ENCODE results near the gene FAM20A.

Gene FAM20A

DNA sequence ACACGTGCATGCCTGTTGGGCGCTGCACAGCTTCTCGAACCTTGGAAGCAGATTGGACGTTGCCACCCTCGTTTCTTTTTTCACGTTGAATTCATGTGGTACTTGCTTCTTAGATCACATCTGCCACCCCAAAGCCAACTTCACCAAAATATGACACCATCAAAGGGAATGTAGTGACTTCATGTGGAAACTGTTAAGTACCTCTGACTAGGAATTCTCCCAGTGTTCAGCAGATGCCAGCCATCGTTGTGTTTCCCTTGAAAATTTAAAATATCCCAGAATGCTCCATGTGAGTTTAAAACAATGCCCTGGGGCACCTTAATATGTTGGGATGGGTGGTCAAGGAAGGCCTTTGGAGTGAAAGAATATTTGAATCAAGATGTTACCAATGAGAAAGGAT, 22.6 kb upstream of the FAM20A start:
- TF ChIP-seq, protein P1, sequence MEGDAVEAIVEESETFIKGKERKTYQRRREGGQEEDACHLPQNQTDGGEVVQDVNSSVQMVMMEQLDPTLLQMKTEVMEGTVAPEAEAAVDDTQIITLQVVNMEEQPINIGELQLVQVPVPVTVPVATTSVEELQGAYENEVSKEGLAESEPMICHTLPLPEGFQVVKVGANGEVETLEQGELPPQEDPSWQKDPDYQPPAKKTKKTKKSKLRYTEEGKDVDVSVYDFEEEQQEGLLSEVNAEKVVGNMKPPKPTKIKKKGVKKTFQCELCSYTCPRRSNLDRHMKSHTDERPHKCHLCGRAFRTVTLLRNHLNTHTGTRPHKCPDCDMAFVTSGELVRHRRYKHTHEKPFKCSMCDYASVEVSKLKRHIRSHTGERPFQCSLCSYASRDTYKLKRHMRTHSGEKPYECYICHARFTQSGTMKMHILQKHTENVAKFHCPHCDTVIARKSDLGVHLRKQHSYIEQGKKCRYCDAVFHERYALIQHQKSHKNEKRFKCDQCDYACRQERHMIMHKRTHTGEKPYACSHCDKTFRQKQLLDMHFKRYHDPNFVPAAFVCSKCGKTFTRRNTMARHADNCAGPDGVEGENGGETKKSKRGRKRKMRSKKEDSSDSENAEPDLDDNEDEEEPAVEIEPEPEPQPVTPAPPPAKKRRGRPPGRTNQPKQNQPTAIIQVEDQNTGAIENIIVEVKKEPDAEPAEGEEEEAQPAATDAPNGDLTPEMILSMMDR (IDR thresholded peaks at IDR 0.05; ENCODE audit: low read depth, low read length): no peak
- Histone ChIP-seq H3K36me3 (no peaks in the 10 kb centered on the region), H3K27me3 (peaks cover 4% of the 10 kb centered on the region; the same call in 1 of the 2 replicates), H3K4me1 (no peaks in the 10 kb centered on the region), H3K9me3 (no peaks in the 10 kb centered on the region), H3K4me3 (ENCODE audit: low read depth, low read length) (no peak overlapping the region)
- no peak for DNase-seq

DNA sequence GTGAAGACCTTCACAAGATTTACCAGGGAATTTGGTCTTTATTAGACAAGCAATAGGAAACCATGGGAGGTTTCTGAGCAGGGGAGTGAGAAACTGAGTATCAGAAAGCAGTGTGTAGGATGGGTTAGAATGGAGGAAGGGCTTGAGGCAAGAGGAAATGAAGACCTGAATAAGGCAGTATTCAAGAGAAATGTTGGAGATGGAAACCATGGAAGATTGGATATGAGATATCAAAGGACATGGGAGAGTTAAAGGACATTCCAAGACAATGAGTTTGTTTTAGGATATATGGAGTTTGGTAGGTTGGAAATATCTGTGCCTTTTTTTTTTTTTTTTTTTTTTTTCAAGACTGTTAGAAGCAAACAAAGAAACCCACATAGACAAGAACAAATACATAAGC, 21.3 kb upstream of the FAM20A start:
- Histone ChIP-seq H3K4me1 (no peaks in the 10 kb centered on the region), H3K27me3 (no peaks in the 10 kb centered on the region), H3K9me3 (no peaks in the 10 kb centered on the region), H3K4me3 (ENCODE audit: low read depth, low read length) (no peak overlapping the region), H3K36me3 (no peaks in the 10 kb centered on the region)
- DNase-seq: no peak
- TF ChIP-seq, protein P1 (IDR thresholded peaks at IDR 0.05; ENCODE audit: low read depth, low read length): no peak

DNA sequence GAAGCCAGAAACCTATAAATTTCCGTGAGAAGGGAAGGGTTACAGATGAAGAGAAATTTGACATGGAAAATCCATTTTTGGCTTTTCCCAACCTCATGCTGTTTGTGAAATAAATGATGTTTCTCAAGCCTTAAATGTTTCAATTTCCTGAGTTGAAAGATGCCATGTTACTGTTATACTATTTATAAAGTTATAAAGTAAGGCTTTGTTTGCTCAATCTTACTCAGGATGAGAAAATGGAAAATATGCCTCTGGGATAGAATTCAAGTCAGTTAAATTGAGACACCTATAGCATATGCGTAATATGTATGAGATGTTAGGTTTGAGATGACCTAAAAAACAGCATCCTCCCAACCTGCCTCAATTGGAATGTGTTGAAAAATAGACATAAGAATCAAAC, 19.9 kb upstream of the FAM20A start:
- Histone ChIP-seq H3K4me1 (no peaks in the 10 kb centered on the region), H3K36me3 (no peaks in the 10 kb centered on the region), H3K27me3 (no peaks in the 10 kb centered on the region), H3K9me3 (no peaks in the 10 kb centered on the region), H3K4me3 (ENCODE audit: low read depth, low read length) (no peak overlapping the region)
- TF ChIP-seq, protein P1 (IDR thresholded peaks at IDR 0.05; ENCODE audit: low read depth, low read length): no peak
- no peak for DNase-seq

DNA sequence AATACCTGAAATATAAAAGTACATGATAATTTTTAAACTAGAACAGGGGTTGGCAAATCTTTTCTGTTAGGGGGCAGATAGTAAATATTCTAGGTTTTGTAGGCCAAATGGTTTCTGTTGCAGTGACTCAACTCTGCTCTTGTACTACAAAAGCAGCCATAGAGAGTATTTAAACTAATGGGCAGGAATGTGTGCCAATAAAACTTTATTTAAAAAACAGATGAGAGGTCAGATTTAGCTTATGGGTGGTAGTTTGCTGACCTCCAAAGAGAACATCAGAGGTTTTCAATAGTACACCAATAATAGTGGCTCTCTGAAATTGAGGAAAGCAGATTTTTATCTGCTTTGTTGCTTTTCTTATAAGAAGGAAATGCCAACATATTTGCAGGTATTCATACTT, 15.2 kb upstream of the FAM20A start:
- TF ChIP-seq, protein P1 (IDR thresholded peaks at IDR 0.05; ENCODE audit: low read depth, low read length): no peak
- DNase-seq: no peak
- Histone ChIP-seq H3K36me3 (no peaks in the 10 kb centered on the region), H3K4me1 (no peaks in the 10 kb centered on the region), H3K4me3 (ENCODE audit: low read depth, low read length) (no peak overlapping the region), H3K9me3 (no peaks in the 10 kb centered on the region), H3K27me3 (no peaks in the 10 kb centered on the region; the same call in 1 of the 2 replicates)

DNA sequence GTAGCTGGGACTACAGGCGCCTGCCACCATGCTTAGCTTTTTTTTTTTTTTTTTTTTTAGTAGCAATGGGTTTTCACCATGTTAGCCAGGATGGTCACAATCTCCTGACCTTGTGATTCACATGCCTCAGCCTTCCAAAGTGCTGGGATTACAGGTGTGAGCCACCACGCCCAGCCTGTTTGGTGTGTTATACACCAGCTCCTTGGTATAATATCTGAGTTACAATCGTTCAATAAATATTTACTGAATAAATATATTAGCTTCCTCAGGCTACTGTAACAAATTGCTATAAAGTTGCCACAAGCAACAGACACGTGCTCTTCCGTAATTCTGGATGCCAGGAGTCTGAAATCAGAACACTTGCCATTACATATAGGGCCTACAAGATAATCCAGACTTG, 13.6 kb upstream of the FAM20A start:
- Histone ChIP-seq H3K27me3 (no peaks in the 10 kb centered on the region; the same call in 1 of the 2 replicates), H3K4me1 (no peaks in the 10 kb centered on the region), H3K36me3 (no peaks in the 10 kb centered on the region), H3K9me3 (no peaks in the 10 kb centered on the region), H3K4me3 (ENCODE audit: low read depth, low read length) (no peak overlapping the region)
- TF ChIP-seq, protein P1 (IDR thresholded peaks at IDR 0.05; ENCODE audit: low read depth, low read length): no peak
- DNase-seq: no peak

DNA sequence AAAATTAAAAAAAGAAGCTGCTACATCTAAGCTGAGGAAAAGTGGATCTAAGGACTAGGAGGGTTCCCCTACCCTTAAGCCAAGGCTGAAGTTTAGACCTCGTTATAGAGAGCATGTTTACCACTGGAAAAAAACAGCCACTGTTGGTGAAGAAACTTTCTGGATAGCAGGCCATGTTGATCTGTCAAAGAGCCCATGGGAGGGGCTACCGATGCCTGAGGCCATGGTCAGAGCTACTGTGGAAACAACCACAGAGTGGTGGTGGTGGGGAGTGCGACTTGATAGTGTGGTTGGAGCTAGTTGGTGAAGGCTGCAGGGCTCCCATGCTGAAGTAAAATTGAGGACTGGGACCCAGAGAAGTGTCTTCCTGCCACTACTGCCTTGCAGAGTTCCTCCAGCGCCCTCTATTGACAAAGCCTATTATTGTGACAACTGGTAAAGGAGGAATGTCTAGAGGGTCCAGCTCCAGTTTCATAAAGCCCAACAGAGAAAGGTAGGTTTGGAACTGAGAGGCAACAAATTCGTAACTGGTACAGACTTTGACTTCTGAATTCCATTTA, 12.7 kb upstream of the FAM20A start:
- no peaks in the 10 kb centered on the region; the same call in 1 of the 2 replicates for H3K27me3 ChIP-seq
- TF ChIP-seq, protein P1 (IDR thresholded peaks at IDR 0.05; ENCODE audit: low read depth, low read length): peak; percentile 84
- DNase-seq: peak; percentile 64

More for the DNA sequence above, 12.7 kb upstream of the FAM20A start:
- Histone ChIP-seq H3K4me1 (no peaks in the 10 kb centered on the region), H3K36me3 (no peaks in the 10 kb centered on the region), H3K9me3 (no peaks in the 10 kb centered on the region), H3K4me3 (ENCODE audit: low read depth, low read length) (no peak overlapping the region)

All from BE2C (cell line).